ENCODE results near the gene WDR36. TPM values are rescaled to one million over a fixed set of nuclear protein-coding genes. Genes with fewer than 3 reads are reported as not detected.

Gene WDR36
- total RNA-seq, 1 experiment from 2014 or later = 53.6 TPM

DNA sequence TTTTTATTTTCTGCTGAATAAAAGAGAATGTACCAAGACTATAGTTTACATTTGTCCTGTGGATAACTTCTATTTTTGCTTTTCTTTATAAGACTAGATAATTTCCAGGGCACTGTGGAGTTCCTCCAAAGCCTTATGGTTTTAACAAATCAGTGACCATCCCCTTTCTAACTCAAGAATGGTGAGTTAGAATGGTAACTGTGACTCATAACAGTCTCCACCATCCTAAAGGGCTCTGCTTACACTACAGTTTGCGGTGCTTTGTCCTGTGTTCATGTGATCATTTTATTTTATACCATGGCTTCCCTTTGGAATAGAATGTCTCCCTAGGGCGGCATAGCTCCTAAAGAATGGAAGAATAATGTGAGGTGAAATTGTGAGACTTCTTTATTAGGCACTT, 30.2 kb downstream of the WDR36 start:
- DNase-seq (ENCODE audit: low read depth, low spot score) (no peak), ATAC-seq (no peak)
- TF ChIP-seq, protein P1, sequence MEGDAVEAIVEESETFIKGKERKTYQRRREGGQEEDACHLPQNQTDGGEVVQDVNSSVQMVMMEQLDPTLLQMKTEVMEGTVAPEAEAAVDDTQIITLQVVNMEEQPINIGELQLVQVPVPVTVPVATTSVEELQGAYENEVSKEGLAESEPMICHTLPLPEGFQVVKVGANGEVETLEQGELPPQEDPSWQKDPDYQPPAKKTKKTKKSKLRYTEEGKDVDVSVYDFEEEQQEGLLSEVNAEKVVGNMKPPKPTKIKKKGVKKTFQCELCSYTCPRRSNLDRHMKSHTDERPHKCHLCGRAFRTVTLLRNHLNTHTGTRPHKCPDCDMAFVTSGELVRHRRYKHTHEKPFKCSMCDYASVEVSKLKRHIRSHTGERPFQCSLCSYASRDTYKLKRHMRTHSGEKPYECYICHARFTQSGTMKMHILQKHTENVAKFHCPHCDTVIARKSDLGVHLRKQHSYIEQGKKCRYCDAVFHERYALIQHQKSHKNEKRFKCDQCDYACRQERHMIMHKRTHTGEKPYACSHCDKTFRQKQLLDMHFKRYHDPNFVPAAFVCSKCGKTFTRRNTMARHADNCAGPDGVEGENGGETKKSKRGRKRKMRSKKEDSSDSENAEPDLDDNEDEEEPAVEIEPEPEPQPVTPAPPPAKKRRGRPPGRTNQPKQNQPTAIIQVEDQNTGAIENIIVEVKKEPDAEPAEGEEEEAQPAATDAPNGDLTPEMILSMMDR (IDR thresholded peaks at IDR 0.05 in 2 of 3, conservative IDR thresholded peaks at IDR 0.05 in 1 of 3; ENCODE audit: borderline replicate concordance in 1 of 3, insufficient read depth in 1 of 3, low read depth in 2 of 3, low read length in 2 of 3) = no peak
- no peak for TF ChIP-seq FOSL1 (IDR thresholded peaks at IDR 0.05; ENCODE audit: low read depth)
- TF ChIP-seq, protein P2, sequence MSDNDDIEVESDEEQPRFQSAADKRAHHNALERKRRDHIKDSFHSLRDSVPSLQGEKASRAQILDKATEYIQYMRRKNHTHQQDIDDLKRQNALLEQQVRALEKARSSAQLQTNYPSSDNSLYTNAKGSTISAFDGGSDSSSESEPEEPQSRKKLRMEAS (IDR thresholded peaks at IDR 0.05) = no peak
- TF ChIP-seq EGR1 (IDR thresholded peaks at IDR 0.05; ENCODE audit: low read depth) = no peak
- no peak for TF ChIP-seq TCF7L2 (IDR thresholded peaks at IDR 0.05; ENCODE audit: borderline replicate concordance, extremely low read depth, insufficient read depth, insufficient read length)
- TF ChIP-seq ZFX (IDR thresholded peaks at IDR 0.05) = no peak
- no peak for TF ChIP-seq CBX3 (IDR thresholded peaks at IDR 0.05; ENCODE audit: low read depth)
- no peak for TF ChIP-seq ELF1 (IDR thresholded peaks at IDR 0.05; ENCODE audit: borderline replicate concordance, low read depth)
- TF ChIP-seq EZH2 (IDR thresholded peaks at IDR 0.05) = no peak
- TF ChIP-seq ZNF274 (IDR thresholded peaks at IDR 0.05; ENCODE audit: low read depth, low read length) = no peak
- TF ChIP-seq RAD21 (IDR thresholded peaks at IDR 0.05; ENCODE audit: low read depth) = no peak
- TF ChIP-seq, protein P3, sequence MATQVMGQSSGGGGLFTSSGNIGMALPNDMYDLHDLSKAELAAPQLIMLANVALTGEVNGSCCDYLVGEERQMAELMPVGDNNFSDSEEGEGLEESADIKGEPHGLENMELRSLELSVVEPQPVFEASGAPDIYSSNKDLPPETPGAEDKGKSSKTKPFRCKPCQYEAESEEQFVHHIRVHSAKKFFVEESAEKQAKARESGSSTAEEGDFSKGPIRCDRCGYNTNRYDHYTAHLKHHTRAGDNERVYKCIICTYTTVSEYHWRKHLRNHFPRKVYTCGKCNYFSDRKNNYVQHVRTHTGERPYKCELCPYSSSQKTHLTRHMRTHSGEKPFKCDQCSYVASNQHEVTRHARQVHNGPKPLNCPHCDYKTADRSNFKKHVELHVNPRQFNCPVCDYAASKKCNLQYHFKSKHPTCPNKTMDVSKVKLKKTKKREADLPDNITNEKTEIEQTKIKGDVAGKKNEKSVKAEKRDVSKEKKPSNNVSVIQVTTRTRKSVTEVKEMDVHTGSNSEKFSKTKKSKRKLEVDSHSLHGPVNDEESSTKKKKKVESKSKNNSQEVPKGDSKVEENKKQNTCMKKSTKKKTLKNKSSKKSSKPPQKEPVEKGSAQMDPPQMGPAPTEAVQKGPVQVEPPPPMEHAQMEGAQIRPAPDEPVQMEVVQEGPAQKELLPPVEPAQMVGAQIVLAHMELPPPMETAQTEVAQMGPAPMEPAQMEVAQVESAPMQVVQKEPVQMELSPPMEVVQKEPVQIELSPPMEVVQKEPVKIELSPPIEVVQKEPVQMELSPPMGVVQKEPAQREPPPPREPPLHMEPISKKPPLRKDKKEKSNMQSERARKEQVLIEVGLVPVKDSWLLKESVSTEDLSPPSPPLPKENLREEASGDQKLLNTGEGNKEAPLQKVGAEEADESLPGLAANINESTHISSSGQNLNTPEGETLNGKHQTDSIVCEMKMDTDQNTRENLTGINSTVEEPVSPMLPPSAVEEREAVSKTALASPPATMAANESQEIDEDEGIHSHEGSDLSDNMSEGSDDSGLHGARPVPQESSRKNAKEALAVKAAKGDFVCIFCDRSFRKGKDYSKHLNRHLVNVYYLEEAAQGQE (IDR thresholded peaks at IDR 0.05; ENCODE audit: low read depth) = no peak
- TF ChIP-seq SP1 (IDR thresholded peaks at IDR 0.05; ENCODE audit: low read depth) = no peak
- TF ChIP-seq POLR2A (IDR thresholded peaks at IDR 0.05; ENCODE audit: borderline replicate concordance, extremely low read depth, insufficient read depth, insufficient read length) = no peak
- TF ChIP-seq POLR2AphosphoS5 (IDR thresholded peaks at IDR 0.05; ENCODE audit: low read depth, low read length) = no peak
- no peak overlapping the region for H2AFZ ChIP-seq (ENCODE audit: low read depth, low read length, poor library complexity, severe bottlenecking)
- no peaks in the 10 kb centered on the region for H3K27me3 ChIP-seq (ENCODE audit: insufficient read depth, low read length)
- no peaks in the 10 kb centered on the region for H3K9me3 ChIP-seq (ENCODE audit: control insufficient read depth in 1 of 2, insufficient read depth in 1 of 2, low read depth in 1 of 2, low read length in 2 of 2)
- intact Hi-C loops (cut with micrococcal nuclease) = no loop called here
- CTCF ChIA-PET = no interaction called here
- peaks cover 48 to 67% of the 10 kb centered on the region in 2 experiments for H3K36me3 ChIP-seq (ENCODE audit: control insufficient read depth in 1 of 2, insufficient read depth in 2 of 2, low read length in 2 of 2)
- no peak overlapping the region for H3K27ac ChIP-seq (ENCODE audit: low read depth, low read length)
- POLR2A ChIA-PET = no interaction called here
- H3K79me2 ChIP-seq (ENCODE audit: insufficient read depth, low read length) = peaks cover 16% of the 10 kb centered on the region; the same call in 1 of the 2 replicates
- RAD21 ChIA-PET (ENCODE audit: low non-redundant PET in 1 of 2, low total read pairs in 2 of 2, uncharacterized antibody in 2 of 2, unreplicated experiment in 2 of 2) = no interaction called here
- peaks cover 7% of the 10 kb centered on the region; the same call in 1 of the 2 replicates for H4K20me1 ChIP-seq (ENCODE audit: insufficient read depth)
- no peaks in the 10 kb centered on the region for H3K4me1 ChIP-seq (ENCODE audit: control insufficient read depth in 1 of 2, insufficient read depth in 2 of 2, low read length in 2 of 2)
- no peak overlapping the region for H3K4me2 ChIP-seq (ENCODE audit: low read length)
- no peaks in the 10 kb centered on the region for H3K9me2 ChIP-seq (ENCODE audit: insufficient read depth)
- no TSS peak for BruUV-seq (replicated peaks)
- no peak overlapping the region for H3K9ac ChIP-seq (ENCODE audit: low read length)
- H3K4me3 ChIP-seq (replicated peaks in 1 of 2; ENCODE audit: low read depth in 1 of 2, low read length in 2 of 2) = no peak overlapping the region
